ENCODE results near the gene TWSG1. TPM values are rescaled to one million over a fixed set of nuclear protein-coding genes. Genes with fewer than 3 reads are reported as not detected.

The TWSG1 gene
- polyA plus RNA-seq, 1 experiment, result 328 TPM

DNA sequence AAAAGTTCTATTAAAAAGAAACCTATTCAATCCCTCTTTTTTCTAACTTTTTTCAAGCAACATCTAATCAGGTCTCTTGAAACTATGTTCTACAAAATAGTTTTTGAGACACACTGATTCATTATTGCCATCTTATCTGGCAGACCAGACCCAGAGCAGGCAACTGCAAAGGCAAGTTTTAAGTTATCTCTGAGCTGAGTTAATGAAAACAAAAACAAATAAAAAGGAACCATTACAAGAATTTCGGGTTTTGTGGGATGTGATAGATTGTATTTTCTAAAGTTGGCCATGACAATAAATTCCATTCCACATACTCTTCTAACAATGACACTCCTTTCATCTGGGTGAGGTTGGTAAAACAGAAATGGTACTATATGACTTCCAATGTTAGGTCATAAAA, 15.2 kb upstream of the TWSG1 start:
- DNase-seq (ENCODE audit: low read depth, low spot score), result no peak
- POLR2A ChIA-PET, result interaction anchor here (0.6 to 1.5 kb wide), 2 partner anchors 15 to 62 kb away, joined by 4 to 6 read pairs; partner anchors contain the start of gene TWSG1
- H3K27ac ChIP-seq (ENCODE audit: low read depth, low read length), result no peak overlapping the region

DNA sequence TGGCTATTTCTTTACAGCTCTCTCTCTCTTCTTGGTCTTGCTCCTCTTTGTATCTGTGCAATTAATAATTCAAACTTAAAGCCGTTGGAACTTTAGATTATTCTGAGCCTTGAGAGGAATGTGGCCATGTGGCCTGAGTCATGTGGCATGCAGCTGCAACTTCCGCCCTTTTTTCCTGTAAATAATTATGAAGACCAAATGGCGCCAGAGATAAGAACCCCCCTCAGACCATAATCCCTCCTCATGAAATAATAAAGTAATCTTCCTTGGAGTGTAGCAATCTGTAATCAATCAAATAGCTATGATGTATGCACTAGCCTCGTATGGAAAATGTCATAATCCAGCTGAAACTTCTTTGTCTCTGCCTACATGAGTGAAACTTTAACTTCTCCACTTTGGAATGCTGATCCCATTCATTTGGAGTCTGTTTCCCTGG, 13.5 kb upstream of the TWSG1 start:
- Histone ChIP-seq H3K4me3 (ENCODE audit: low read depth, low read length) (no peak overlapping the region), H3K27me3 (ENCODE audit: control insufficient read depth, insufficient read depth, low read length) (no peaks in the 10 kb centered on the region), H3K27ac (ENCODE audit: low read depth, low read length) (peak overlapping the region; percentile 86), H3K9me3 (ENCODE audit: control insufficient read depth, insufficient read depth, low read length) (peaks cover 7% of the 10 kb centered on the region)
- ChIA-PET CTCF (interaction anchor here (0.6 kb wide), 1 partner anchor 13 kb away, joined by 3 read pairs; the partner anchor contains the start of gene TWSG1), POLR2A (interaction anchor here (0.6 to 1.8 kb wide), 6 partner anchors 13 to 1419 kb away, joined by 3 to 14 read pairs (median 4); partner anchors contain the start of genes ANKRD12 and TWSG1)
- TF ChIP-seq, protein P1, sequence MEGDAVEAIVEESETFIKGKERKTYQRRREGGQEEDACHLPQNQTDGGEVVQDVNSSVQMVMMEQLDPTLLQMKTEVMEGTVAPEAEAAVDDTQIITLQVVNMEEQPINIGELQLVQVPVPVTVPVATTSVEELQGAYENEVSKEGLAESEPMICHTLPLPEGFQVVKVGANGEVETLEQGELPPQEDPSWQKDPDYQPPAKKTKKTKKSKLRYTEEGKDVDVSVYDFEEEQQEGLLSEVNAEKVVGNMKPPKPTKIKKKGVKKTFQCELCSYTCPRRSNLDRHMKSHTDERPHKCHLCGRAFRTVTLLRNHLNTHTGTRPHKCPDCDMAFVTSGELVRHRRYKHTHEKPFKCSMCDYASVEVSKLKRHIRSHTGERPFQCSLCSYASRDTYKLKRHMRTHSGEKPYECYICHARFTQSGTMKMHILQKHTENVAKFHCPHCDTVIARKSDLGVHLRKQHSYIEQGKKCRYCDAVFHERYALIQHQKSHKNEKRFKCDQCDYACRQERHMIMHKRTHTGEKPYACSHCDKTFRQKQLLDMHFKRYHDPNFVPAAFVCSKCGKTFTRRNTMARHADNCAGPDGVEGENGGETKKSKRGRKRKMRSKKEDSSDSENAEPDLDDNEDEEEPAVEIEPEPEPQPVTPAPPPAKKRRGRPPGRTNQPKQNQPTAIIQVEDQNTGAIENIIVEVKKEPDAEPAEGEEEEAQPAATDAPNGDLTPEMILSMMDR (IDR thresholded peaks at IDR 0.05; ENCODE audit: low read depth, low read length), result no peak
- DNase-seq (ENCODE audit: low read depth, low spot score), result peak; percentile 78

More for the DNA sequence above, 15.2 kb upstream of the TWSG1 start:
- CTCF ChIA-PET, result interaction anchor here (1.1 kb wide), 1 partner anchor 15 kb away, joined by 7 read pairs; the partner anchor contains the start of gene TWSG1
- Histone ChIP-seq H3K4me3 (ENCODE audit: low read depth, low read length) (no peak overlapping the region), H3K27me3 (ENCODE audit: control insufficient read depth, insufficient read depth, low read length) (no peaks in the 10 kb centered on the region), H3K9me3 (ENCODE audit: control insufficient read depth, insufficient read depth, low read length) (peaks cover 7% of the 10 kb centered on the region)
- TF ChIP-seq, protein P1 (IDR thresholded peaks at IDR 0.05; ENCODE audit: low read depth, low read length), result no peak

DNA sequence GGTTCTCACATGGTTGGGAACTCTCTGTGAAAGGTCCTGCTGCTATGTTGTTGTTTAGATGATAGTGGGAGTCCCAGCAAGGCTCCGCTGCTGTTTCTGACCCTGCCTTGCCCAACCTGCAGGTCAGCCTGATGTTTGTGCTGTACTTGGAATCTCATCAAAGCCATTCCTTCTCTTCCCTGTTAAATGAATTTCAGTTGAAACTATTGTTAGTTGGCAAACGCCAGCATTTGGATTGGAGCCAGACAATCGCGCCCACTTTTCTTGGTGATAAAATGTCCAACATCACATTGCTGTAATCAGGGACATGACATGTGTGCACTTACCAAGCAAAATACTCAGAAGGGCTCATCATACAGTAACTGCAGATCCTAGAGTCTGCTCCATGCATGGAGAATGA, 12.8 kb upstream of the TWSG1 start:
- TF ChIP-seq, protein P1 (IDR thresholded peaks at IDR 0.05; ENCODE audit: low read depth, low read length), result no peak
- Histone ChIP-seq H3K9me3 (ENCODE audit: control insufficient read depth, insufficient read depth, low read length) (peaks cover 7% of the 10 kb centered on the region), H3K27ac (ENCODE audit: low read depth, low read length) (peak overlapping the region; percentile 86), H3K27me3 (ENCODE audit: control insufficient read depth, insufficient read depth, low read length) (no peaks in the 10 kb centered on the region), H3K4me3 (ENCODE audit: low read depth, low read length) (no peak overlapping the region)
- ChIA-PET POLR2A (interaction anchor here (0.6 to 1.8 kb wide), 4 partner anchors 13 to 1419 kb away, joined by 4 to 14 read pairs (median 5); partner anchors contain the start of genes ANKRD12 and TWSG1), CTCF (no interaction called here)
- no peak for DNase-seq (ENCODE audit: low read depth, low spot score)

DNA sequence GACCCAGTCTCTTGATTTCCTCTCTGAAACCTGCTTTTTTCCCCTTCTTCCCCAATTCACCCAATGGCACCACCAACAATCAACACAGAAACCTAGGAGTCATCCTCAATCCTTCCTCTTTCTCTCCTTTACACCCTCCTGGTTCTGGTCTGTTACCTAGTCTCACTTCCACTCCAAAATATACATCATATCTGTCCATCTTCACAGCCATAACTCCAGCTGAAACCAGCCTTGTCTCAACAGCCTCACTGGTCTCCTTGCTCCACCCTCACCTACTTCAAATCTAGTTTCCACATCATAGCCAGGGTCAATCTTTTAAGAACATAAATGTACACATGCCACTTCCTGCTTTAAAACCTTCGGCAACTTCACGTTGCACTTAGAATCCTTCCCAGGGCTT, 11.8 kb upstream of the TWSG1 start:
- ChIA-PET CTCF (interaction anchor here (1.1 kb wide), 1 partner anchor 11 kb away, joined by 5 read pairs; the partner anchor contains the start of gene TWSG1), POLR2A (interaction anchor here (1.2 kb wide), 1 partner anchor 11 kb away, joined by 3 read pairs; no protein-coding TSS in a partner anchor)
- TF ChIP-seq, protein P1 (IDR thresholded peaks at IDR 0.05; ENCODE audit: low read depth, low read length), result no peak
- no peaks in the 10 kb centered on the region for H3K27me3 ChIP-seq (ENCODE audit: control insufficient read depth, insufficient read depth, low read length)
- H3K9me3 ChIP-seq (ENCODE audit: control insufficient read depth, insufficient read depth, low read length), result peaks cover 7% of the 10 kb centered on the region
- no peak overlapping the region for H3K4me3 ChIP-seq (ENCODE audit: low read depth, low read length)
- H3K27ac ChIP-seq (ENCODE audit: low read depth, low read length), result no peak overlapping the region
- DNase-seq (ENCODE audit: low read depth, low spot score), result no peak

DNA sequence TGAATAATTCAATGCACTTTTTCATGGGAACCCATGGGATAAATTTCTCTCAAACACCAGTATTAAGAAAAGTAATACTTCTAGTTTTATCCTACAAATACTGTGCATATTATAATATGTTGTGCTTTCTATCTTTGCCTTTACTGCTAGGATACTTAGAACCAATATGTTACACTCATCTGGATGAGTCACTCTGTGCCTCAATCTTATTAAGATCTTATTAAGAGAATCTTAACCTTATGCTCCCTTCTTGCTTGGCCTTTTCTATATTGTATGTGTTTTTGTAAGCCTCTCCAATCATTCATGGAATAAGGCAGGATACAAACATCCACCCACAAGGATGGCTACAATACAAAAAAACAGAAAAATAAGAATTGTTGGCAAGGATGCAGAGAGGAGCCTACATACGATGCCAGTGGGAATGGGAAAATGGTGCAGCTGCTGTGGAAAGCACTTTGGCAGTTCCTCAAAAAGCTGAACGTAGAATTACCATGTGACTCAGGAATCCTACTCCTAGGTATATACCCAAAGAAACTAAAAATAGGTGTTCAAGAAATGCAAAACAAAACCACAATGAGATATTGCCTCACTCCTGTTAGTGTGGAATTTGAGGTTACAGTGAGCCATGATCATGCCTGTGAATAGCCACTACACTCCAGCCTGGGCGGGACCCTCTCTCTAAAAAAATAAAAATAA, 10.7 kb upstream of the TWSG1 start:
- peaks cover 13% of the 10 kb centered on the region for H3K9me3 ChIP-seq (ENCODE audit: control insufficient read depth, insufficient read depth, low read length)
- no peak overlapping the region for H3K4me3 ChIP-seq (ENCODE audit: low read depth, low read length)
- TF ChIP-seq, protein P1 (IDR thresholded peaks at IDR 0.05; ENCODE audit: low read depth, low read length), result no peak
- H3K27ac ChIP-seq (ENCODE audit: low read depth, low read length), result peak overlapping the region; percentile 84
- ChIA-PET CTCF (interaction anchor here (1.1 to 1.6 kb wide), 2 partner anchors 10 to 193 kb away, joined by 4 to 5 read pairs; partner anchors contain the start of gene TWSG1), POLR2A (interaction anchor here (1.2 kb wide), 1 partner anchor 10 kb away, joined by 3 read pairs; no protein-coding TSS in a partner anchor)
- peak; percentile 69 for DNase-seq (ENCODE audit: low read depth, low spot score)
- H3K27me3 ChIP-seq (ENCODE audit: control insufficient read depth, insufficient read depth, low read length), result no peaks in the 10 kb centered on the region
